Skeletal muscle tissue (tissue), 4 donors: ENCODE measurements around the gene SRSF9. TPM values are rescaled to one million over a fixed set of nuclear protein-coding genes. Genes with fewer than 3 reads are reported as not detected.
"Not testable (repeated sequence)": the region's sequence is repeated elsewhere in the genome, so short reads cannot be mapped to it uniquely, and the experiment has no call there.

Experiments used
- H3K27ac ChIP-seq: one replicate; pipeline ENCODE4 v1.7.0; 2013; ENCODE audit warnings: mild to moderate bottlenecking, low read depth, low read length, inconsistent platforms
- H3K27me3 ChIP-seq, 3 donors: one replicate each; pipeline ENCODE4 v1.7.0; 2013; ENCODE audit warnings: low read length in 3 of 3; ENCODE audit not compliant: control insufficient read depth in 3 of 3, insufficient read depth in 3 of 3
- H3K36me3 ChIP-seq, 3 donors: one replicate each; pipeline ENCODE4 v1.7.0; 2013; ENCODE audit warnings: low read length in 3 of 3; ENCODE audit not compliant: control insufficient read depth in 3 of 3, insufficient read depth in 3 of 3
- H3K4me1 ChIP-seq, 3 donors: one replicate each; pipeline ENCODE4 v1.7.0; 2013; ENCODE audit warnings: low read length in 3 of 3, mild to moderate bottlenecking in 3 of 3; ENCODE audit not compliant: control insufficient read depth in 3 of 3, insufficient read depth in 3 of 3
- H3K4me3 ChIP-seq, 3 donors: one replicate each; pipeline ENCODE4 v1.7.0; 2013; ENCODE audit warnings: low read length in 3 of 3
- H3K9ac ChIP-seq, 3 donors: one replicate each; pipeline ENCODE4 v1.7.0; 2013; ENCODE audit warnings: low read length in 3 of 3, mild to moderate bottlenecking in 3 of 3, moderate library complexity in 2 of 3, low read depth in 1 of 3
- H3K9me3 ChIP-seq, 3 donors: one replicate each; pipeline ENCODE4 v1.7.0; 2013; ENCODE audit warnings: low read length in 3 of 3; ENCODE audit not compliant: control insufficient read depth in 3 of 3
- total RNA-seq: library from RNA; depleted of rRNA; stranded (reverse); fragments of >200 nt; gene quantifications from one replicate; pipeline ENCODE4 v1.2.3, GENCODE V29; 2014
- donor health status: Osteomylitis.

SRSF9 gene
- 79.9 TPM for total RNA-seq

- Histone ChIP-seq H3K4me1 (peaks cover 17 to 23% (median 19%) of the 10 kb centered on the region in 3 donors), H3K36me3 (peaks cover 0 to 21% (median 17%) of the 10 kb centered on the region in 3 donors)
Measured at GRCh38 chr12:120469450-120470149, at the start of gene SRSF9. Gene SRSF9 (minus strand): TSS chr12:120469748. CDS start chr12:120469609, 139 bp downstream.

DNA sequence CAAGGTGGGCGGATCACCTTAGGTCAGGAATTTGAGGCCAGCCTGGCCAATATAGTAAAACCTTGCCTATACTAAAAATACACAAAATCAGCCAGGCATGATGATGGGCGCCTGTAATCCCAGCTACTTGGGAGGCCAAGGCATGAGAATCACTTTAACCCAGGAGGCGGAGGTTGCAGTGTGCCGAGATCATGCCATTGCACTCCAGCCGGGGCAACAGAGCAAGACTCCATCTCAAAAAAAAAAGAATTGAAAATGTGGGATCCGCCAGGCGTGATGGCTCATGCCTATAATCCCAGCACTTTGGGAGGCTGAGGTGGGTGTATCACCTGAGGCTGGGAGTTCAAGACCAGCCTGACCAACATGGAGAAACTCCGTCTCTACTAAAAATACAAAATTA is 49.8 kb upstream of the SRSF9 start:
- H3K36me3 ChIP-seq = peaks cover 19 to 32% (median 27%) of the 10 kb centered on the region in 3 donors
- H3K4me3 ChIP-seq, H3K27me3 ChIP-seq, H3K9ac ChIP-seq, H3K9me3 ChIP-seq, H3K27ac ChIP-seq, H3K4me1 ChIP-seq: not testable (repeated sequence)

More at GRCh38 chr12:120469450-120470149, at the start of gene SRSF9:
- Histone ChIP-seq H3K9ac (peak within 1 kb of the TSS; percentile 90 to 93 (median 91)), H3K9me3 (no peaks in the 10 kb centered on the region), H3K27me3 (no peaks in the 10 kb centered on the region), H3K4me3 (peak within 1 kb of the TSS; percentile 91 to 96 (median 95)), H3K27ac (peak within 1 kb of the TSS; percentile 80)

DNA sequence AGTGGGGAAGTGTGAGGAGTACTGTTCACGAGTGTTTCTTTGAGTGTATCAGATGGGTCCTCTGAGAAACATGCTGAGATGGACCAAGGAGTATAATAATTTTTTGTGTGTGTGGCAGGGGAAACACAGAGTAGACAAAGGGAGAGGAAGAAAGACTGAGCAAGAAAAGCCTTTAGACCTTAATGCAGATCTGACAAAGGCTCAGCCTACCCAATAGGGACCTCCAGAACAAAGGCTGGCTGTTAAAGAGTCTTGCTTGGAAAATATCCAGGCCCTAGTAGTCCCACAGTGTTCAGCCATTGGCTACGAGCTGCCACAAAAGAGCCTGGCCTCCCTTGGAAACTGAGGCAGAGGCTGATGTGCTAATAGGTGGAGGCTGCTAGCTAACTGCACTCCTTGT is 45.9 kb upstream of the SRSF9 start:
- Histone ChIP-seq H3K27ac (no peak overlapping the region), H3K4me3 (no peak overlapping the region), H3K27me3 (no peaks in the 10 kb centered on the region), H3K9me3 (no peaks in the 10 kb centered on the region), H3K4me1 (no peaks in the 10 kb centered on the region), H3K36me3 (peaks cover 19 to 29% (median 29%) of the 10 kb centered on the region in 3 donors), H3K9ac (no peak overlapping the region)

- Histone ChIP-seq H3K27me3 (no peaks in the 10 kb centered on the region), H3K4me1 (no peaks in the 10 kb centered on the region), H3K36me3 (peaks cover 23 to 42% (median 34%) of the 10 kb centered on the region in 3 donors), H3K4me3 (no peak overlapping the region), H3K9me3 (no peaks in the 10 kb centered on the region), H3K27ac (no peak overlapping the region), H3K9ac (no peak overlapping the region)
Measured at GRCh38 chr12:120514002-120514401, 44.5 kb upstream of the SRSF9 start.

- Histone ChIP-seq H3K9ac (no peak overlapping the region), H3K9me3 (no peaks in the 10 kb centered on the region), H3K27me3 (no peaks in the 10 kb centered on the region), H3K4me3 (no peak overlapping the region), H3K27ac (no peak overlapping the region), H3K4me1 (no peaks in the 10 kb centered on the region), H3K36me3 (peaks cover 25 to 45% (median 37%) of the 10 kb centered on the region in 3 donors)
Measured at GRCh38 chr12:120508537-120508936, 39.0 kb upstream of the SRSF9 start.

GRCh38 chr12:120504587-120504986 is 35.0 kb upstream of the SRSF9 start:
- no peaks in the 10 kb centered on the region for H3K4me1 ChIP-seq
- no peak overlapping the region for H3K9ac ChIP-seq
- no peak overlapping the region for H3K4me3 ChIP-seq
- H3K9me3 ChIP-seq = no peaks in the 10 kb centered on the region
- no peak overlapping the region for H3K27ac ChIP-seq
- no peaks in the 10 kb centered on the region for H3K27me3 ChIP-seq
- peaks cover 31 to 41% (median 35%) of the 10 kb centered on the region in 3 donors for H3K36me3 ChIP-seq

- no peak overlapping the region for H3K4me3 ChIP-seq
- H3K9me3 ChIP-seq = no peaks in the 10 kb centered on the region
- peaks cover 12 to 22% (median 16%) of the 10 kb centered on the region in 3 donors for H3K4me1 ChIP-seq
- no peak overlapping the region for H3K9ac ChIP-seq
- no peak overlapping the region for H3K27ac ChIP-seq
- H3K36me3 ChIP-seq = peaks cover 19 to 43% (median 37%) of the 10 kb centered on the region in 3 donors
- no peaks in the 10 kb centered on the region for H3K27me3 ChIP-seq
Measured at GRCh38 chr12:120500581-120500980, 31.0 kb upstream of the SRSF9 start.

DNA sequence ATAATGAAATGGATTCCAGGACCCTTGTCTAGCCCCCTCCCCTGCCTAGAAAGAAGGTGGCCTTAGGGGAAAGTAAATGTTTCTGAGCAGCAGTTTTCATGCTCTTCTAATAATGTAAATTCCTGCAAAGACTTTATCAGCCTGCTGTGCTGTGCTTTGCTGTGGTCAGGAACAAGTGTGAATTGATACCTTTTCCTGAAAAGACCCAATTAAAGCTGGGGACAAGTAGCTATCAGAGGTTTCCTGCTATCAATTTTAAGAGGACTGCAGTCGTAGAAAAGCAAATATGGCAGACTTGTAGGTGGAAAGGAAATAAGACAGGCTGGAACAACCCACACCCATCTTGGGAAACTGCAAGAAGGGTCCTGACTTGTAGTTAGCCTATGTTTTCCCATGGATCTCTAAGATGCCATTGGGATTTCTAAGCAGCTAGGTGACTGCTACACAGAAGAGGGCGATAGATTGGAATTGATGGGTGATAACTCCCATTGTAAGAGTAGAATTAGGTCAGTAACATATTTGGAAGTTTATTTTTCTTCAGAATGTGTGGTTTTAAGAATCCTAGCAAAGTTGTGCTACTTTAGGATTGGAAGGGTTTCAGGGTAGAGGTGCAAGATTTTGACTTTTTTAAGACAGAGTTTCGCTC is 29.4 kb upstream of the SRSF9 start:
- no peak overlapping the region for H3K4me3 ChIP-seq
- H3K36me3 ChIP-seq = peaks cover 15 to 35% (median 31%) of the 10 kb centered on the region in 3 donors
- H3K4me1 ChIP-seq = peaks cover 16 to 29% (median 16%) of the 10 kb centered on the region in 3 donors
- no peak overlapping the region for H3K9ac ChIP-seq
- H3K9me3 ChIP-seq = no peaks in the 10 kb centered on the region
- no peak overlapping the region for H3K27ac ChIP-seq
- H3K27me3 ChIP-seq = no peaks in the 10 kb centered on the region

- Histone ChIP-seq H3K9ac (peak overlapping the region; percentile 66 to 84 (median 71)), H3K4me3 (peak overlapping the region; percentile 82 to 92 (median 90)), H3K36me3 (peaks cover 7 to 25% (median 22%) of the 10 kb centered on the region in 3 donors), H3K27ac (no peak overlapping the region), H3K9me3 (no peaks in the 10 kb centered on the region), H3K4me1 (peaks cover 16 to 29% (median 16%) of the 10 kb centered on the region in 3 donors), H3K27me3 (no peaks in the 10 kb centered on the region)
Measured at GRCh38 chr12:120497524-120498150, 28.1 kb upstream of the SRSF9 start.
